ENCODE data around the gene SFMBT2. TPM values are rescaled to one million over a fixed set of nuclear protein-coding genes. Genes with fewer than 3 reads are reported as not detected.

Gene SFMBT2
- total RNA-seq, 1 experiment from 2014 or later: 1.3 TPM

DNA sequence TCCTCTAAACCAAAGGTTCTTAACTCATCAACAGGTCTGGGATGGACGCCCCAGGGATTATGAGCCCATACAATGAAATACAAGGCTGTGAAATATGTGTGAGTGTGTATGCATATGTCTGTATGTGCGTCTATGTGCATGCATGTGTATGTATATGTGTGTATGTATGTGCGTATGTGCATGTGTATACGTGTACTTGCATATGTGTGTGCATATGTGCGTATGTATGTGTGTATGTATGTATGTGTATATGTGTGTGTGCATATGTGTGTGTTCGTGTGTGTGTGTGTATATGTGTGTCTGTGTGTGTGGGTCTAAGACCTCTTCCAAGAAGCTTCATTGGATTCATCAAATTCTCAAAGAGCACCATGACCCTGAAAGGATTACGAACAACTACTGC, 112.3 kb downstream of the SFMBT2 start:
- Histone ChIP-seq H3K9me3 (ENCODE audit: control insufficient read depth, insufficient read depth, low read depth, low read length) (no peaks in the 10 kb centered on the region), H3K4me1 (ENCODE audit: control insufficient read depth, insufficient read depth, low read length) (no peaks in the 10 kb centered on the region), H3K36me3 (ENCODE audit: control insufficient read depth, insufficient read depth, low read length) (no peaks in the 10 kb centered on the region), H3K4me3 (ENCODE audit: low read depth in 2 of 2, low read length in 2 of 2) (no peak overlapping the region), H3K27ac (ENCODE audit: low read length) (no peak overlapping the region), H3K27me3 (ENCODE audit: control insufficient read depth, insufficient read depth, low read length) (no peaks in the 10 kb centered on the region)
- no peak for ATAC-seq
- ChIA-PET CTCF (no interaction called here), POLR2A (no interaction called here)
- TF ChIP-seq, protein P1, sequence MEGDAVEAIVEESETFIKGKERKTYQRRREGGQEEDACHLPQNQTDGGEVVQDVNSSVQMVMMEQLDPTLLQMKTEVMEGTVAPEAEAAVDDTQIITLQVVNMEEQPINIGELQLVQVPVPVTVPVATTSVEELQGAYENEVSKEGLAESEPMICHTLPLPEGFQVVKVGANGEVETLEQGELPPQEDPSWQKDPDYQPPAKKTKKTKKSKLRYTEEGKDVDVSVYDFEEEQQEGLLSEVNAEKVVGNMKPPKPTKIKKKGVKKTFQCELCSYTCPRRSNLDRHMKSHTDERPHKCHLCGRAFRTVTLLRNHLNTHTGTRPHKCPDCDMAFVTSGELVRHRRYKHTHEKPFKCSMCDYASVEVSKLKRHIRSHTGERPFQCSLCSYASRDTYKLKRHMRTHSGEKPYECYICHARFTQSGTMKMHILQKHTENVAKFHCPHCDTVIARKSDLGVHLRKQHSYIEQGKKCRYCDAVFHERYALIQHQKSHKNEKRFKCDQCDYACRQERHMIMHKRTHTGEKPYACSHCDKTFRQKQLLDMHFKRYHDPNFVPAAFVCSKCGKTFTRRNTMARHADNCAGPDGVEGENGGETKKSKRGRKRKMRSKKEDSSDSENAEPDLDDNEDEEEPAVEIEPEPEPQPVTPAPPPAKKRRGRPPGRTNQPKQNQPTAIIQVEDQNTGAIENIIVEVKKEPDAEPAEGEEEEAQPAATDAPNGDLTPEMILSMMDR (IDR thresholded peaks at IDR 0.05): no peak
- TF ChIP-seq, protein P2, sequence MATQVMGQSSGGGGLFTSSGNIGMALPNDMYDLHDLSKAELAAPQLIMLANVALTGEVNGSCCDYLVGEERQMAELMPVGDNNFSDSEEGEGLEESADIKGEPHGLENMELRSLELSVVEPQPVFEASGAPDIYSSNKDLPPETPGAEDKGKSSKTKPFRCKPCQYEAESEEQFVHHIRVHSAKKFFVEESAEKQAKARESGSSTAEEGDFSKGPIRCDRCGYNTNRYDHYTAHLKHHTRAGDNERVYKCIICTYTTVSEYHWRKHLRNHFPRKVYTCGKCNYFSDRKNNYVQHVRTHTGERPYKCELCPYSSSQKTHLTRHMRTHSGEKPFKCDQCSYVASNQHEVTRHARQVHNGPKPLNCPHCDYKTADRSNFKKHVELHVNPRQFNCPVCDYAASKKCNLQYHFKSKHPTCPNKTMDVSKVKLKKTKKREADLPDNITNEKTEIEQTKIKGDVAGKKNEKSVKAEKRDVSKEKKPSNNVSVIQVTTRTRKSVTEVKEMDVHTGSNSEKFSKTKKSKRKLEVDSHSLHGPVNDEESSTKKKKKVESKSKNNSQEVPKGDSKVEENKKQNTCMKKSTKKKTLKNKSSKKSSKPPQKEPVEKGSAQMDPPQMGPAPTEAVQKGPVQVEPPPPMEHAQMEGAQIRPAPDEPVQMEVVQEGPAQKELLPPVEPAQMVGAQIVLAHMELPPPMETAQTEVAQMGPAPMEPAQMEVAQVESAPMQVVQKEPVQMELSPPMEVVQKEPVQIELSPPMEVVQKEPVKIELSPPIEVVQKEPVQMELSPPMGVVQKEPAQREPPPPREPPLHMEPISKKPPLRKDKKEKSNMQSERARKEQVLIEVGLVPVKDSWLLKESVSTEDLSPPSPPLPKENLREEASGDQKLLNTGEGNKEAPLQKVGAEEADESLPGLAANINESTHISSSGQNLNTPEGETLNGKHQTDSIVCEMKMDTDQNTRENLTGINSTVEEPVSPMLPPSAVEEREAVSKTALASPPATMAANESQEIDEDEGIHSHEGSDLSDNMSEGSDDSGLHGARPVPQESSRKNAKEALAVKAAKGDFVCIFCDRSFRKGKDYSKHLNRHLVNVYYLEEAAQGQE (IDR thresholded peaks at IDR 0.05; ENCODE audit: insufficient read depth in 1 of 2, low read depth in 2 of 2, low read length in 1 of 2): no peak
- TF ChIP-seq POLR2AphosphoS5 (IDR thresholded peaks at IDR 0.05; ENCODE audit: low read depth, low read length): no peak
- TF ChIP-seq SIN3A (IDR thresholded peaks at IDR 0.05; ENCODE audit: borderline replicate concordance, insufficient read depth, low read depth, low read length): no peak
- TF ChIP-seq TCF7L2 (IDR thresholded peaks at IDR 0.05; ENCODE audit: low read depth, low read length): no peak
- in situ Hi-C loops (cut with HindIII; ENCODE audit: low pct_unique_long_range_greater_than_20kb, low sequenced_read_pairs): no loop called here
- BruUV-seq (replicated peaks): no TSS peak
- intact Hi-C loops (cut with micrococcal nuclease; ENCODE audit: unreplicated experiment): no loop called here
- DNase-seq (ENCODE audit: low read depth, low spot score): no peak

DNA sequence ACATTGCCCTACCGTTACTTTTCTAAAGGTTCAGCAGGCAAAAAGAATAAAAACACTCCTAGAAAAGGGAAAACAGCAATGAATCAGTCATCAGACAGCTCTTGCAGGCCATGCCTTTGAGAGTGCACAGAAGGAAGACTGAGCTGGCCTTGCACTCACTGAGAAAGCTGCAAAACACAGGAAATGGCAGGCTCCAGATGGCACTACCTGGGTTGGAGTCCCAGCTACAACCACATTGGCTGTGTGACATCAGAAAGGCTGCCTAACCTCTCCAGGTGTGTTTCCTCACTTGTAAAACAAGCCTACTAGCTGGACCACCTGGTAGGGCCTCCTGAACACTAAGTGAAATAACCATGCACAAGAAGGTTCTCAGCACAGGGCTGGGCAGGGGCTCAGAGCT, 113.7 kb downstream of the SFMBT2 start:
- CTCF ChIA-PET: no interaction called here
- DNase-seq (ENCODE audit: low read depth, low spot score) (no peak), ATAC-seq (no peak)
- Histone ChIP-seq H3K4me1 (ENCODE audit: control insufficient read depth, insufficient read depth, low read length) (no peaks in the 10 kb centered on the region), H3K9me3 (ENCODE audit: control insufficient read depth, insufficient read depth, low read depth, low read length) (no peaks in the 10 kb centered on the region), H3K27ac (ENCODE audit: low read length) (no peak overlapping the region), H3K36me3 (ENCODE audit: control insufficient read depth, insufficient read depth, low read length) (no peaks in the 10 kb centered on the region), H3K27me3 (ENCODE audit: control insufficient read depth, insufficient read depth, low read length) (no peaks in the 10 kb centered on the region), H3K4me3 (ENCODE audit: low read depth in 2 of 2, low read length in 2 of 2) (no peak overlapping the region)
- in situ Hi-C loops (cut with HindIII; ENCODE audit: low pct_unique_long_range_greater_than_20kb, low sequenced_read_pairs) (no loop called here), intact Hi-C loops (cut with micrococcal nuclease; ENCODE audit: unreplicated experiment) (no loop called here)
- TF ChIP-seq SIN3A (IDR thresholded peaks at IDR 0.05; ENCODE audit: borderline replicate concordance, insufficient read depth, low read depth, low read length) (no peak), TCF7L2 (IDR thresholded peaks at IDR 0.05; ENCODE audit: low read depth, low read length) (no peak), POLR2AphosphoS5 (IDR thresholded peaks at IDR 0.05; ENCODE audit: low read depth, low read length) (no peak)
- TF ChIP-seq, protein P2 (IDR thresholded peaks at IDR 0.05; ENCODE audit: insufficient read depth in 1 of 2, low read depth in 2 of 2, low read length in 1 of 2): no peak
- TF ChIP-seq, protein P1 (IDR thresholded peaks at IDR 0.05): no peak
- POLR2A ChIA-PET: no interaction called here
- BruUV-seq (replicated peaks): no TSS peak

Data from Panc1 (cell line).